ENCODE data around the gene C8G.

GRCh38 chr9:136978073-136978864, 33.2 kb downstream of the C8G start:
- no peak for TF ChIP-seq CTCF (IDR thresholded peaks at IDR 0.05)
- TF ChIP-seq POLR2A (IDR thresholded peaks at IDR 0.05) = peak in 1 of 2 donors; percentile 29
- no peak for TF ChIP-seq POLR2AphosphoS5 (IDR thresholded peaks at IDR 0.05; ENCODE audit: insufficient read depth in 1 of 2, low read depth in 1 of 2)

All from vagina (tissue), 2 donors.